ENCODE measurements around the gene DPEP2NB.
"Not testable (repeated sequence)": the region's sequence is repeated elsewhere in the genome, so short reads cannot be mapped to it uniquely, and the experiment has no call there.

The DPEP2NB gene

GRCh38 chr16:67996666-67997065 is 19.0 kb downstream of the DPEP2NB start:
- no peak overlapping the region for H3K27ac ChIP-seq
- TF ChIP-seq CTCF (IDR thresholded peaks at IDR 0.05) (no peak), ZFX (IDR thresholded peaks at IDR 0.05; ENCODE audit: borderline replicate concordance) (no peak)

GRCh38 chr16:67995423-67995822 is 20.3 kb downstream of the DPEP2NB start:
- TF ChIP-seq ZFX (IDR thresholded peaks at IDR 0.05; ENCODE audit: borderline replicate concordance) (no peak), CTCF (IDR thresholded peaks at IDR 0.05) (no peak)
- no peak overlapping the region for H3K27ac ChIP-seq

GRCh38 chr16:67994040-67994408 is 21.7 kb downstream of the DPEP2NB start:
- H3K27ac ChIP-seq: not testable (repeated sequence)

GRCh38 chr16:67993207-67994039 is 22.3 kb downstream of the DPEP2NB start:
- no peak overlapping the region for H3K27ac ChIP-seq
- no peak for TF ChIP-seq ZFX (IDR thresholded peaks at IDR 0.05; ENCODE audit: borderline replicate concordance)
- peak; percentile 99 for TF ChIP-seq CTCF (IDR thresholded peaks at IDR 0.05)

- H3K27ac ChIP-seq: no peak overlapping the region
- no peak for TF ChIP-seq CTCF (IDR thresholded peaks at IDR 0.05)
- no peak for TF ChIP-seq ZFX (IDR thresholded peaks at IDR 0.05; ENCODE audit: borderline replicate concordance)
Measured at GRCh38 chr16:67992661-67993206, 23.0 kb downstream of the DPEP2NB start.

- H3K27ac ChIP-seq: no peak overlapping the region
- TF ChIP-seq CTCF (IDR thresholded peaks at IDR 0.05): no peak
- TF ChIP-seq ZFX (IDR thresholded peaks at IDR 0.05; ENCODE audit: borderline replicate concordance): no peak
Measured at GRCh38 chr16:67990018-67990386, 25.7 kb downstream of the DPEP2NB start.

- TF ChIP-seq ZFX (IDR thresholded peaks at IDR 0.05; ENCODE audit: borderline replicate concordance) (no peak), CTCF (IDR thresholded peaks at IDR 0.05) (no peak)
- no peak overlapping the region for H3K27ac ChIP-seq
Measured at GRCh38 chr16:67989322-67990017, 26.2 kb downstream of the DPEP2NB start.

Data from 22Rv1 (cell line).